ENCODE data around the gene PTX4.

Gene PTX4

DNA sequence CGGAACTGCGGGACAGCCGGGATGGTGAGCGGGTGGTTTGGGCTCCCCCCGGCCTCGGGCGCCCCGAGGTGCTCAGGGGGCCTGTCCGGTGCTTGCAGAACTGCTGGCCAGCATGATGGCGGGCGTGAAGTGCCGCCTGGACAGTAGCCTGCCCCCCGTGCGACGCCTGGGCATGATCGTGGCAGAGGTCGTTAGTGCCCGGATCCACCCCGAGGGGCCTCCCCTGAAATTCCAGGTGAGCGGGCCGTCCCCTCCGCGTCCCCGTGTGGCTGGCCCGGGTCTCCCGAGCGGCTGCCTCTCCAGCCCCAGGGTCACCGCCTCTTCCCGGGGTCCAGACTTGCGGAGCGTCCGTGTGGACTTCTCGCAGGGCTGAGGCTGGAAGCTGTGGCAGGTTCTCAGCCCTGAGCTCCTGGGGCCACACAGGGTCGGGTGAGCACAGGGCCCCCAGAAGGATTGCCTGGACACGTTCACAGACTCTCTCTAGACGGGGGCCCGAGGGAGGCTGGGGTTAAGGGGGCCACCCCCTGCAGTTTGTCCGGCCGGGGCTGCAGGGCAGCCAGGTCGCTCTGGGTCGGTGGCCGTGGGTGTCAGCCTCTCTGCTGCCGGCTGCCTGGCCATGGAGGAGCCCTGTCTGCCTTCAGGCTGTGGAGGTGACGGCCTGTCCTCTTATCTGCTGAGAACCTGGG lies 11.9 kb upstream of the PTX4 start:
- TF ChIP-seq, protein P1, sequence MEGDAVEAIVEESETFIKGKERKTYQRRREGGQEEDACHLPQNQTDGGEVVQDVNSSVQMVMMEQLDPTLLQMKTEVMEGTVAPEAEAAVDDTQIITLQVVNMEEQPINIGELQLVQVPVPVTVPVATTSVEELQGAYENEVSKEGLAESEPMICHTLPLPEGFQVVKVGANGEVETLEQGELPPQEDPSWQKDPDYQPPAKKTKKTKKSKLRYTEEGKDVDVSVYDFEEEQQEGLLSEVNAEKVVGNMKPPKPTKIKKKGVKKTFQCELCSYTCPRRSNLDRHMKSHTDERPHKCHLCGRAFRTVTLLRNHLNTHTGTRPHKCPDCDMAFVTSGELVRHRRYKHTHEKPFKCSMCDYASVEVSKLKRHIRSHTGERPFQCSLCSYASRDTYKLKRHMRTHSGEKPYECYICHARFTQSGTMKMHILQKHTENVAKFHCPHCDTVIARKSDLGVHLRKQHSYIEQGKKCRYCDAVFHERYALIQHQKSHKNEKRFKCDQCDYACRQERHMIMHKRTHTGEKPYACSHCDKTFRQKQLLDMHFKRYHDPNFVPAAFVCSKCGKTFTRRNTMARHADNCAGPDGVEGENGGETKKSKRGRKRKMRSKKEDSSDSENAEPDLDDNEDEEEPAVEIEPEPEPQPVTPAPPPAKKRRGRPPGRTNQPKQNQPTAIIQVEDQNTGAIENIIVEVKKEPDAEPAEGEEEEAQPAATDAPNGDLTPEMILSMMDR (conservative IDR thresholded peaks at IDR 0.05; ENCODE audit: control insufficient read depth, insufficient read depth, low read depth, low read length) = no peak
- DNase-seq (ENCODE audit: low read depth) = no peak
- H3K4me3 ChIP-seq (ENCODE audit: control insufficient read depth, low read depth, low read length) = no peak overlapping the region

DNA sequence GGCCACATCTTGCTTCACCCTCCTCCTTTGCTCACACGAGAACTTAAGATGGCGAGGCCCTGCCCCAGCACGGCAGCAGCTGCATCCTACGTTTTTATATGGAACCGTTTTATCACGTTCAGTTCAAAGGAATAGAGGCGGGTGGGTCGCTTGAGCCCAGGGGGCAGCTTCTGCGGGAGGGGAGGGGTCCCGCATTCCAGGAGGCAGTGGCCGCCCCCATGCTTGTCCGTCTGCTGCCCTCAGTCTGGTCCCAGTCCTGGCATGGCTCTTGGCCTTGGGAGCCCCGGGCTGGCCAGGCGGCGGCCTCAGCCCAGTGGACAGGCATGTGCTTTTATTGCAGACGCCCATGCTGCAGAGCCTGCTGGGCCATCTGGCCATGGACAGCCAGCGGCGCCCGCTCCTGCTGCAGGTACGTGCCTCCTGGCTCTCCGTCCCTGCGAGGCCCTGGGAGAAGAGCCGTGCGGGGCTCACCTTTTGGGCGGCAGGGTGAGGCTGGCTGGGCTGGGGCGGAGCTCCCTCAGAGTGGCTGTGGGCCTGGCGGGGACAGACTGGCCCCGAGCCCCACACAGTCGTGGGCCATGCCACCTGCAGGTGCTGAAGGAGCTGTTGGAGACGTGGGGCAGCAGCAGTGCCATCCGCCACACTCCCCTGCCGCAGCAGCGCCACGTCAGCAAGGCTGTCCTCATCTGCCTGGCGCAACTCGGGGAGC lies 11.2 kb upstream of the PTX4 start:
- TF ChIP-seq, protein P1 (conservative IDR thresholded peaks at IDR 0.05; ENCODE audit: control insufficient read depth, insufficient read depth, low read depth, low read length) = no peak

DNA sequence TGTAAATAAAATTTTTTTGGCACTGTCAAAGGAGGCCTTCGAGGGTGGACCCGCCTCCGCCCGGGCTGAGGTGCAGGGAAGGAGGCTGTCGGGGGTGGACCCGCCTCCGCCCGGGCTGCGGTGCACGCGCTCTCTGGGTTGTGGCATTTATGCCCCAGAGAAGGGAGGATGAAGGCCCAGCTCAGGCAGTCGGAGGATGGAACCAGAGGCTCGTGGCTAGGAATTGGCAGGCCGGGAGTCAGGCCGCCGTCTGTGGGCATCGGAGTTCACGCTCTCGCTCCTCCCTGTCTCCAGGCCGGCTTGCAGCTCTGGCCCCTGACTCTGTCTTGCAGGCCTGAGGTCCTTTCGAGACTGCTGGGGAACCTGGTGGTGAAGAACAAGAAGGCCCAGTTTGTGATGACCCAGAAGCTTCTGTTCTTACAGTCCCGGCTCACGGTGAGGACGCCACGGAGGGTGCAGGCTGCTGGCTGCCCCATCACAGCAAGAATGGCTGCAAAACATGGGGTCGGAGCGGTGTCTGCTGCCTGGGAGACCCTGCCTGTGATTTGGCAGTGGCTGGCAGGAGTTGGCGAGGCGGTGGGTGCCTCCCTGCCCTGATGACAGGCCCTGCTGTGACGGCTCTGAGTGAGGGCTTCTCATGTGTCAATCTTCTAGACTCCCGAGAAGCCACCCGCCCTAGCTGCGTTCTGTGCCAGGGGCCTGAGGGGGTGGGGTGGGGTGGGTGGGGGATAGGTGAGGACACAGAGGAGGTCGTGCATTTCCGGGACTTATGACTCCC lies 10.3 kb upstream of the PTX4 start:
- TF ChIP-seq, protein P1 (conservative IDR thresholded peaks at IDR 0.05; ENCODE audit: control insufficient read depth, insufficient read depth, low read depth, low read length) = no peak
- H3K4me3 ChIP-seq (ENCODE audit: control insufficient read depth, low read depth, low read length) = no peak overlapping the region
- DNase-seq (ENCODE audit: low read depth) = no peak

More for the DNA sequence above, 11.2 kb upstream of the PTX4 start:
- H3K4me3 ChIP-seq (ENCODE audit: control insufficient read depth, low read depth, low read length) = no peak overlapping the region
- no peak for DNase-seq (ENCODE audit: low read depth)

DNA sequence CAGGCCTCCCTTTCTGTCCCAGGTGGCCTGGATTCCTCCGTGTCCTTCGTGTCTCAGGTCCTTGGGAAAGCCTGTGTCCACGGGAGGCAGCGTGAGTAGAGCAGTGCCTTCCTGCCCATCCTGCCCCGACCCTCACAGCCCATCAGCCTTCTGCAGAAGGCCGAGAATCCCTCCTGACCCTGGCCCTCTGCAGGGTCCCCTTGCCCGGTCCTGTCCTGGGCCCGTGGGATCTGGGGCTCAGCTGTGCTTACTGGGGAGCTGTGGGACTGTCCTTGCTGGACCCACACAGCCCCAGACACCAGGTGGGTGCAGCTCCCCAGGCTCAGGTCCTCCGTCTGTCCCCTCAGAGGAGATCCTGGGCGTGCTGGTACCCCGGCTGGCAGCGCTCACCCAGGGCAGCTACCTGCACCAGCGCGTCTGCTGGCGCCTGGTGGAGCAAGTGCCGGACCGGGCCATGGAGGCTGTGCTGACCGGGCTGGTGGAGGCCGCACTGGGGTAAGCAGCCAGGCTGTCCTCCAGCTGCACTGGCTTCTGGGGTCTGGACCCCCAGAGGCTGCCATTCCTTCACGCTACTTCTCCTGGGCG lies 8.4 kb upstream of the PTX4 start:
- no peak overlapping the region for H3K4me3 ChIP-seq (ENCODE audit: control insufficient read depth, low read depth, low read length)
- TF ChIP-seq, protein P1 (conservative IDR thresholded peaks at IDR 0.05; ENCODE audit: control insufficient read depth, insufficient read depth, low read depth, low read length) = no peak
- DNase-seq (ENCODE audit: low read depth) = no peak

DNA sequence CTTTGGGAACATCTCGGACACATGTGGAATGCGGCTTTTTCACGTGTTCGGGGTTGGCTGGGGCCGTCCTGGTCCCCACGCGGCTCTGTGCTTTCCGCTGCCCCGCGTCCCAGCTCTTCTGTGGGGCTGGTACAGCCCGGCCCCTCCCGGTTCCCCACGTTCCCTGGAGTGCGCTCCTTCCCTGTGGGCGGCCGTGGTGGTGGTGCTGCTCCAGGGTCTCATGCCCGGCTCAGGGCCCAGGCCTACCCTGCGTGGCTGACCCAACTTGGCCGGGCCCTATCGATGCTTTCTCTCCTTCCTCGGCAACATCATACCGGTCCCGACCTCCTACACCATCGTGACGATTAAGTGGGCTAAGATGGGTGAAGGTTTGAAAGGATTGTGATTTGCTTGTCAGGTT lies 7.7 kb upstream of the PTX4 start:
- TF ChIP-seq, protein P1 (conservative IDR thresholded peaks at IDR 0.05; ENCODE audit: control insufficient read depth, insufficient read depth, low read depth, low read length) = no peak
- no peak overlapping the region for H3K4me3 ChIP-seq (ENCODE audit: control insufficient read depth, low read depth, low read length)
- DNase-seq (ENCODE audit: low read depth) = no peak

DNA sequence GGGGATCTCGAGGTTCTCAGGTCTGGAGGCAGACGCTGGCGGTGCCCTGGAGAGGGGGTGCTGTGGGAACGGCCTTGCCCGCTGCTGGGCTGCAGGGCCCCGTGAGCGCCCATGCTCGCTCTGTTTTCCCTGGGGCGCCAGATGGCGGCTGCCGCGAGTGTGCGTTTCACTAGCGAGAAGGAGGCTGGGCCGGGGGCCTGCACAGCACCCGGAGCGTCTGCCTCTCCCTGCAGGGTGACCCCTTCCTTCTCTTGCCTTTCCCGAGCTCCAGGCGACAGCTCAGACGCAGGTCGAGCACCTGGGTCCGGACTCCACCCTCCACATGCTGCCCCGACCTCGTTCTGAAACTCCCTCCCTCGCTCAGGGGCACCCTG lies 7.1 kb upstream of the PTX4 start:
- no peak overlapping the region for H3K4me3 ChIP-seq (ENCODE audit: control insufficient read depth, low read depth, low read length)
- DNase-seq (ENCODE audit: low read depth) = no peak
- TF ChIP-seq, protein P1 (conservative IDR thresholded peaks at IDR 0.05; ENCODE audit: control insufficient read depth, insufficient read depth, low read depth, low read length) = no peak

All from fibroblast of mammary gland (primary cell).